ENCODE data around the gene PMVK. TPM values are rescaled to one million over a fixed set of nuclear protein-coding genes. Genes with fewer than 3 reads are reported as not detected.

The PMVK gene
- total RNA-seq, 1 experiment from 2014 or later = 32.3 TPM

DNA sequence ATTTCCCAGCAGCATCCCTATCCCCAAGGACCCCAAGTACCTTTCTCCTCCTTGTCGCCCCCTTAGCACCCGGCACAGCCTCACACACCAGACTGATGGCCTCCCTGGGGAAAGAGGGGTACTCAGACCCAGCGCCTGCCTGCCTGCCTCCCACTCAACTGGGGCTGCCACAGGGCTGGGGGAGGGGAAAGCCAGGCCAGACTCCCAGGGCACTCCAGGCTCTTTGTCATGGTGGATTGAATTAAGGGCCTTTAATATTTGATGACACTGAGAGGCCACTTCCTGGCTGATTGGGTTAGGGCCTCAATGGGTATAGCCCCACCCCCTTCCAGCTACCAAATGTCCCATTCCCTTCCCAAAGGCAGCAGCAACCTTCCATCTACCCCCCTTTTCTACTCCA, 32.2 kb upstream of the PMVK start:
- POLR2A ChIA-PET (ENCODE audit: unreplicated experiment) = no interaction called here
- TF ChIP-seq, protein P1, sequence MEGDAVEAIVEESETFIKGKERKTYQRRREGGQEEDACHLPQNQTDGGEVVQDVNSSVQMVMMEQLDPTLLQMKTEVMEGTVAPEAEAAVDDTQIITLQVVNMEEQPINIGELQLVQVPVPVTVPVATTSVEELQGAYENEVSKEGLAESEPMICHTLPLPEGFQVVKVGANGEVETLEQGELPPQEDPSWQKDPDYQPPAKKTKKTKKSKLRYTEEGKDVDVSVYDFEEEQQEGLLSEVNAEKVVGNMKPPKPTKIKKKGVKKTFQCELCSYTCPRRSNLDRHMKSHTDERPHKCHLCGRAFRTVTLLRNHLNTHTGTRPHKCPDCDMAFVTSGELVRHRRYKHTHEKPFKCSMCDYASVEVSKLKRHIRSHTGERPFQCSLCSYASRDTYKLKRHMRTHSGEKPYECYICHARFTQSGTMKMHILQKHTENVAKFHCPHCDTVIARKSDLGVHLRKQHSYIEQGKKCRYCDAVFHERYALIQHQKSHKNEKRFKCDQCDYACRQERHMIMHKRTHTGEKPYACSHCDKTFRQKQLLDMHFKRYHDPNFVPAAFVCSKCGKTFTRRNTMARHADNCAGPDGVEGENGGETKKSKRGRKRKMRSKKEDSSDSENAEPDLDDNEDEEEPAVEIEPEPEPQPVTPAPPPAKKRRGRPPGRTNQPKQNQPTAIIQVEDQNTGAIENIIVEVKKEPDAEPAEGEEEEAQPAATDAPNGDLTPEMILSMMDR (conservative IDR thresholded peaks at IDR 0.05; ENCODE audit: low read depth, low read length) = no peak
- TF ChIP-seq EZH2 (IDR thresholded peaks at IDR 0.05; ENCODE audit: low read length, unreplicated experiment) (no peak), EZH2phosphoT487 (IDR thresholded peaks at IDR 0.05; ENCODE audit: borderline replicate concordance, low read length) (no peak)
- peak overlapping the region; percentile 88; the same call in 1 of the 2 replicates for H3K4me2 ChIP-seq (ENCODE audit: low read length)
- H3K36me3 ChIP-seq (ENCODE audit: low read depth, low read length) = peaks cover 37% of the 10 kb centered on the region
- intact Hi-C loops (cut with micrococcal nuclease) = no loop called here
- no peaks in the 10 kb centered on the region for H3K9me2 ChIP-seq (replicated peaks; ENCODE audit: low read length)
- H3K27ac ChIP-seq (ENCODE audit: low read length) = no peak overlapping the region
- peaks cover 37% of the 10 kb centered on the region for H3K4me1 ChIP-seq (ENCODE audit: insufficient read depth, low read length)
- H3K4me3 ChIP-seq (ENCODE audit: low read length) = no peak overlapping the region
- H3K9ac ChIP-seq (ENCODE audit: low read length) = no peak overlapping the region
- peaks cover 35% of the 10 kb centered on the region for H3K79me2 ChIP-seq (ENCODE audit: low read length)
- H3K9me3 ChIP-seq (ENCODE audit: low read length) = no peaks in the 10 kb centered on the region
- BruUV-seq (replicated peaks) = no TSS peak
- CTCF ChIA-PET = no interaction called here
- no peak for ATAC-seq
- H2AFZ ChIP-seq (ENCODE audit: low read length) = no peak overlapping the region
- no peaks in the 10 kb centered on the region for H3K27me3 ChIP-seq (ENCODE audit: low read length)
- no peak for DNase-seq
- no peaks in the 10 kb centered on the region for H4K20me1 ChIP-seq (ENCODE audit: low read length)
- peaks cover 9% of the 10 kb centered on the region for H3F3A ChIP-seq (ENCODE audit: low read length, unreplicated experiment)

DNA sequence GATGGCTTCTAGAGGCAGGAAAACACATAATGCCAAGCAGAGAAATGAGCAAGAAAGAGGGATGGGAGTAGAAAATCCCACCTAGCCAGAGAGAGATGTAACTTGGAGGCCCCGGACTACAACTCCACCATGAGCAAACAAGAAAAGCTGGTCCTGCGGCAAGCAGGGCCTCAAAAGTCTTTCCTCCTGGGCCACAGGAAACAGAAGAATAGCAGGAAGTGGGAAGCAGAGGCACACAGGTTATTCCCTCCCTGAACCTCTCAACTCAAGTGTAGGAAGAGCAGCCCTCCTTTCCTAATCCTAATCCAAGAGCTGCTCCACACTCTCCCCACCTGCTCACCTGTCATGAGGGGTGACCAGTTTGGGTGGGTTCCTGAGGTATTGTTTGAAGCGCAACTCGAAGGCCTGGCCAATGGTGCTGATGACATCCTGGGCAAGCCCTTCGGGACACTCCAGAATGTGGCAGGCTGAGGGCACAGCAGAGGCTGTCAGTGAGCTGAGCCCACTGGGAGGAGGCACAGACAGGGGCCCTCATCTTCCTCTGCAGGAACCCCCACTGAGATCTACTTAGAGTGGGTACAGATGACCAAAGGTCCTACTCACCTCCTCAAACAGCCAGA, 30.9 kb upstream of the PMVK start:
- Histone ChIP-seq H3F3A (ENCODE audit: low read length, unreplicated experiment) (peaks cover 4% of the 10 kb centered on the region), H3K79me2 (ENCODE audit: low read length) (peaks cover 47% of the 10 kb centered on the region), H3K27me3 (ENCODE audit: low read length) (no peaks in the 10 kb centered on the region), H3K27ac (ENCODE audit: low read length) (no peak overlapping the region), H2AFZ (ENCODE audit: low read length) (no peak overlapping the region), H4K20me1 (ENCODE audit: low read length) (no peaks in the 10 kb centered on the region), H3K4me1 (ENCODE audit: insufficient read depth, low read length) (peaks cover 33% of the 10 kb centered on the region), H3K9ac (ENCODE audit: low read length) (no peak overlapping the region), H3K4me3 (ENCODE audit: low read length) (no peak overlapping the region), H3K36me3 (ENCODE audit: low read depth, low read length) (peaks cover 45% of the 10 kb centered on the region), H3K4me2 (ENCODE audit: low read length) (no peak overlapping the region), H3K9me2 (replicated peaks; ENCODE audit: low read length) (no peaks in the 10 kb centered on the region), H3K9me3 (ENCODE audit: low read length) (no peaks in the 10 kb centered on the region)
- TF ChIP-seq EZH2phosphoT487 (IDR thresholded peaks at IDR 0.05; ENCODE audit: borderline replicate concordance, low read length) (no peak), EZH2 (IDR thresholded peaks at IDR 0.05; ENCODE audit: low read length, unreplicated experiment) (no peak)
- TF ChIP-seq, protein P1 (conservative IDR thresholded peaks at IDR 0.05; ENCODE audit: low read depth, low read length) = no peak
- ATAC-seq (no peak), DNase-seq (no peak)
- POLR2A ChIA-PET (ENCODE audit: unreplicated experiment) = no interaction called here
- BruUV-seq (replicated peaks) = no TSS peak
- intact Hi-C loops (cut with micrococcal nuclease) = no loop called here
- CTCF ChIA-PET = no interaction called here

- CTCF ChIA-PET = no interaction called here
These were observed 29.6 kb upstream of the PMVK start for GRCh38 chr1:154966111-154966510.

More at GRCh38 chr1:154966111-154966510, 29.6 kb upstream of the PMVK start:
- Histone ChIP-seq H4K20me1 (ENCODE audit: low read length) (no peaks in the 10 kb centered on the region), H2AFZ (ENCODE audit: low read length) (no peak overlapping the region), H3K27me3 (ENCODE audit: low read length) (no peaks in the 10 kb centered on the region), H3K9me3 (ENCODE audit: low read length) (no peaks in the 10 kb centered on the region), H3K4me3 (ENCODE audit: low read length) (no peak overlapping the region), H3K9ac (ENCODE audit: low read length) (no peak overlapping the region), H3K4me1 (ENCODE audit: insufficient read depth, low read length) (peaks cover 22% of the 10 kb centered on the region), H3K36me3 (ENCODE audit: low read depth, low read length) (peaks cover 45% of the 10 kb centered on the region), H3K27ac (ENCODE audit: low read length) (no peak overlapping the region), H3K4me2 (ENCODE audit: low read length) (no peak overlapping the region), H3K79me2 (ENCODE audit: low read length) (peaks cover 45% of the 10 kb centered on the region), H3F3A (ENCODE audit: low read length, unreplicated experiment) (no peaks in the 10 kb centered on the region), H3K9me2 (replicated peaks; ENCODE audit: low read length) (no peaks in the 10 kb centered on the region)
- TF ChIP-seq, protein P1 (conservative IDR thresholded peaks at IDR 0.05; ENCODE audit: low read depth, low read length) = no peak
- no peak for TF ChIP-seq EZH2 (IDR thresholded peaks at IDR 0.05; ENCODE audit: low read length, unreplicated experiment)
- TF ChIP-seq EZH2phosphoT487 (IDR thresholded peaks at IDR 0.05; ENCODE audit: borderline replicate concordance, low read length) = no peak
- ATAC-seq (no peak), DNase-seq (no peak)
- intact Hi-C loops (cut with micrococcal nuclease) = no loop called here
- BruUV-seq (replicated peaks) = no TSS peak
- POLR2A ChIA-PET (ENCODE audit: unreplicated experiment) = no interaction called here
